HG03439 (cell line): ENCODE measurements around the gene ERCC6L2.

Experiments used
- ATAC-seq: cut with Tn5 transposase; IDR thresholded peaks from one replicate; pipeline ENCODE4 v1.9.1; 2021; ENCODE audit warnings: mild to moderate bottlenecking, moderate library complexity; ENCODE audit not compliant: unreplicated experiment

The ERCC6L2 gene

DNA sequence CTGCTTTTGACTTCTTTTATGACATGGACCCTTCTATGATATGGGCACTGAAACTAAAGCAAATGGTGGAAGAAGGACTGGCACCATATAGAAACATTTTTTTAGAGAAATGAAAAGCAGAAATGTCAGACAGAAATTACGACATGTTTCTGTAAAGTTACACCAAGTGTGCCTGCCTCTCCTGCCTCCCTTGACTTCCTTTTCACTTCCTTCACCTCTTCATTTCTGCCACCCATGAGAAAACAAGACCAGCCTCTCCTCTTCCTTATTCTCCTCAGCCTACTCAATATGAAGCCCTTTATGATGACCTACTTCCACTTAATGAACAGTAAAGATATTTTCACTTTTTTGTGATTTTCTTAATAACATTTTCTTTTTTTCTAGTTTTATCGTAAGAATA lies 44.5 kb downstream of the ERCC6L2 start:
- ATAC-seq = no peak

DNA sequence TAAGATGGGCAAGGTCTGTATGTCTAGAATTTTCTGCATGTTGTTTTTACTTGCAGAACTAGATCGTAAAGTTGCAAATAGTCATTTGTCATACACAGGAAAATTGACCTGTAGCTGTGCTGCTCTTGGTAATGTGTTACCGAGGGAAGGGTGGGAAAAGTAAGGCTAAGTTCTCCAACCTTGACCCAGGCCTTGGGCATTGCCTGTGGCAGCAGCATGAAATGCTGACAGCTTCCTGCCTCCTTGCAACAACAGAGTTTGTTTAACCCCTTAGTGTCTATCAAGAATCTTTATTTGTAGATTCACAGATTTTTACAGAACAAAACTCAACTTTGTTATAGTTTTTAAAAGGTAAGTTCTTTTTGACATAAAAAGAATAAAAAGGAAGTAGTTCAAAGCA lies 48.3 kb downstream of the ERCC6L2 start:
- ATAC-seq = no peak

DNA sequence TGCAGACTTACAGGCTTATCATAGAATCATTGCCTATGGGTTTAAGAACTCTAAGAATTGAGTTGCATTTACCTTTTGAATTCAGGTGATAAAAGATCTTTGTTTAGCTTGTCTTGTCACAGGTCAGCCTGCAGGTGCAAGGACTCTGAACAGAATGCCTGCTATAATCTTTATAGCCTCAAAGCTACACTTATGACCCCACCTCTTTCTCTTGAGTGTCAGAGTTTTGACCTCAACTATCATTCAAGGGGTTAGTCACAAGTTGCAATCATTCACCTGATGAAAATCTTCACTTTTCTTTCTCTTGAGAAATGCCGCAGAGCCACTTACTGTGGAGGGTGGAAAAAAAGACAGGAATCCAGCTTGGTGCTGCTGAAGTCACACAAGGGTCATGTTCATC lies 49.5 kb downstream of the ERCC6L2 start:
- ATAC-seq = no peak

DNA sequence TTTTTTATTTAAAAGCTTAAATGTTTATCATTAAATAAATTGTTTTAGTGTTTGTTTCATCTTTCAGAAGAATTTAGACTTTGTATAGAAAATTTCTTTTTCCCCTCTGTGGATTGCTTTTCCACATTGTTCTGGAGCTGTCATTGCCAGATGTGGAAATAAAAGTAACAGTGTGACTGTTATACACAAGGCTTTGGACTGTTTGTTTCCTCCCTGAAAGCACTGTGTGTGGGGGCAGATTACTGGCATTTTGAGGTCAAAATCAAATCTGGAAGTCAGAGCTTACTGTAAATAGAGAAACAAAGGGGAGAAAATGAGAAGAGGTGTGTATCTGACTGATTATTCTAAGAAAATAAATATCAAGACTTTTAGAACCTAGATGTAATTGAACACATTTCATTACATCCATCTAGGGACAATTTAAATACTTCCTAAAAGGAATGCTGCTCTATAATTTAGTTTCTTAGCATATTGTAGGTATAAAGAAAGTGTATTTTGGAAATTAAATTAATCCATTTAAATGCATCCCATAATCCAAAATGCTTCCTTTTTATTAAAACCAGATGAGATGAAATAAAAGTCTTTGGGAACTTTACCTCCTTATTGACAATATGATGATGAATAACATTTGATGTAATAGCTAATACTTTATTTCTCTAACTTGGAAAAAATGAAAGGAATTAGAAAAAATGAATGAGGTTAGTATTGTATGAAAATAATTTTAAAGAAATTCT lies 51.9 kb downstream of the ERCC6L2 start:
- ATAC-seq = no peak

DNA sequence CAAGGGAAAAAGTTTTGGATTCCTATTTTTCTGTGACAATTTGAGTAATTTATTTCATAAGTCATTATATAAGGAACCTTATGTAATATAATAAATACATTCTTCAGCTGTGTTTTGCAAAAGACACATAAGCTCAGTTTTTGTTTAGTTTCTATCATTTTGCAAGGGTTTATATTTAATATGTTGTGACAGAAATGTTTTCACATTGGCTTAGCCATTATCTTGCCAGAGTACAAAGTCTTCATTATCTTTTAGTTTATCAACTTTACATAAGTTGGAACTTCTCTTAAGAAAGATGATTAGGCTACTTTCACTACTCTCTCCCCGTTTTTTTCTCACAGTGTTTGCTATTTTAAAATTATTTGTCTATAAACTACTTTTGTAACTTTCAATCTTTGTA lies 54.8 kb downstream of the ERCC6L2 start:
- no peak for ATAC-seq

DNA sequence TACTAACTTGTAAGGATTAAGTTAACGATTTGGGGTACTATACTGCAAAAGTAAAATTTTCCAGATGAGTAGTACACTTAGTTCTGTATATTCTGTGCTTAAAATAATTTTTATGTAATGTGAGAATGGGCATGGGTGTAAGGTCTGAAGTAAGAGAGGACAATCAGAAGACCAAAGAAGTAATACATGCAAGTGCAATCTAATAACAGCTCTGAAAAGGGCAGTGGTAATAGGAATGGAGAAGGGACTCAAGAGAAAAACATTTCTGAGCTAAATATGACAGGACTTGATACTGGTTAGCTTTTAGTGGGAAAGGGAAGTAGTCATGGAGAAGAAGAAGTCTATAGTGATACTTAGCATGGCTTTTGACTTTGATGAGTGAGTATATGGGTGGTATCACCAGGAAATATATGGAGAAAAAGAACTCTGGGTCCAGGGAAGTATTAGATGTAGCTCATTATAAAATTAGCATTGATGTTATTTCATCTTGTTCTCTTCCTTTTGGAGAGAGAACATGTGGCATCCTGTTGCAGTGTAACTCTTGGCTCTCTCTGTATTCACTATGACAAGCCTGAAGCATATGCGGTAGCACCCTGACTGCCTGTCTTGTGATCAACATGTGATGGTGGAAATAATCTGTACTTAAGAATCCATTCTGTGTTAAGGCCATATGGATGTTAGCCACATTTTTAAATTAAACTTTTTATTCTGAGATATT lies 60.5 kb downstream of the ERCC6L2 start:
- ATAC-seq = no peak

DNA sequence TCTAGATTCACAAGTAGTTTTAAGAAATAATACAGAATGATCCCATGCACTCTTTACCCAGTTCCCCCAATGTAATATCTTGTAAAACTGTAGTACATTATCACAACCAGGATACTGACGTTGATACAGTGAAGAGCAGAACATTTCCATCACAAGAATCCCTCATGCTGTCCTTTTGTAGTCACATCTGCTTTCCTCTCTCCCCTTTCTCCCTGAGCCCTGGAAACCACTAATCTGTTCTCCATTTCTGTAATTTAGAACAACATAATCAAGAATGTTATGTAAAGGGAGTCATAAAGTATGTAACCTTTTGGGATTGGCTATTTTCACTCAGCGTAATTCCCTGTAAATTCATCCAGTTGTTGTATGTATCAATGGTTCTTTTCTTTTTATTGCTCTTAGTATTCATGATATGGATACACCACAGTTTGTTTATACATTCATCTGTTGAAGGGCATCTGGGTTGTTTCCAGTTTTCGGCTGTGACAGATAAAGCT lies 61.1 kb downstream of the ERCC6L2 start:
- no peak for ATAC-seq

DNA sequence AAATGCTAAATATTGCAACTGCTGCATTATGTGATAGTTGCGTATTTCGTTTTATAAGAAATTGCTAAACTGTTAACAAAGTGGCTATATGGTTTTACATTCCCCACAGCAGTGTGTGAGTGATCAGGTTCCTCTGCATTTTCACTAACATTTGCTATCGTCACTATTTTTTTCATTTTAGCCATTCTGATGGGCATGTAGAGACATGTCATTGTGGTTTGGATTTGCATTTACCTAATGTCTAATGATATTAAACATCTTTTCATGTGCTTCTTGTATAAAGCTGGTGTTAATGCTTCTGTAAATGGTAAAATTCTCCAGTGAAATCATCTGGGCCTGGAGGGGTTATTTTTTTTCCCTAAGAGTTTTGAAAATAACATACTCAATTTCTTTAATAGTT lies 61.6 kb downstream of the ERCC6L2 start:
- ATAC-seq = no peak

DNA sequence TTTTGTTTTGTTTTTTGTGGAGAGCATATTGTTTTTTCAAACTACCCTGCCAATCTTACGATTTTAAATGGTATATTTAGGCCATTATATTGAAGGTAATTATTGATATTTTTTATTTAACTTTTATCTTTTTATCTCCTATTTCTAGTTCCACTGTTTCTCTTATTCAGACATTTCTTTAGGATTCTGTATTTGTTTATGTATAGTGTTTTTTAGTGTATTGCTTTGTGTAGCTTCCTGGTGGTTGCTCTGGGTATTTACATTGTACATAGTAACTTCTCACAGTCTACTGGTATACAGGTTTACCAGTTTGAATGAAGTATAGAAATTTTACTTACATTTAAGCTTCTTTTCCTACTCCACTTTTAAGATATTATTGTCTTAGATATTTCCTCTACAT lies 63.2 kb downstream of the ERCC6L2 start:
- ATAC-seq = no peak

DNA sequence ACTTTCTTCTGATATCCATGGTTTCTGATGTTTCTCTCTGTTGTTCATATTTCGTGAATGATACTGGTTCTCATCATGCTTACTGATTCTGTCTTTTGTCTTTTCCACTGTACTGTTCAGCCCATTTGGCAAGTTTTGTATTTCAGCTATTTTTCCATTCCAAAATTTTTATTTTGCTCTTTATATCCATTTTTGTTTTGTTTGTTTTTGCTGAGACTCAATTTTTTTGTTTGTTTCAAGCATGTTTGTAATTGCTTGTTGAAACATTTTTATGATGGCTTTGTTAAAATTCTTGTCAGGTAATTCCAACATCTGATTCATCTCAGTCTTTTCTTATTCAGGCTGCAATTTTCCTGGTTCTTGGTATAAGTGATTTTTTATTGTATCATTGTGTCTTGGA lies 64.0 kb downstream of the ERCC6L2 start:
- ATAC-seq = no peak

DNA sequence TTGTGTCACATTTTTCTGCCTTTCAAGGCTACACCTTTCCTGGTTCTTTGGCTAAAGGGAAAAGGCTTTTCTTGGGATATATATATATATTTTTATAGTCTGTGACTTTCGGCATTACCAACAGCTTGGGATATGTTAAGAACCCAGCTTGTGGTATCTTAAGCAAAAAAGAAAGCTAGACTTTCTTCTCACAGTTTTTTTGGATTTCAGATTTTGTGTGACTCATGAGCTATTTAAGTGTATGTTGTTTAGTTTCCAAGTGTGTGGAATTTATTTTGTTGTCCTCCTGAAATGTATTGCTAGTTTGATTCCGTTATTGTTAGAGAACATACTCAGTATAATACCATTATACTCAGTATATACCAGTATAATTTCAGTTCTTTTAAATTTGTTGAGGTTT lies 64.8 kb downstream of the ERCC6L2 start:
- ATAC-seq = no peak

DNA sequence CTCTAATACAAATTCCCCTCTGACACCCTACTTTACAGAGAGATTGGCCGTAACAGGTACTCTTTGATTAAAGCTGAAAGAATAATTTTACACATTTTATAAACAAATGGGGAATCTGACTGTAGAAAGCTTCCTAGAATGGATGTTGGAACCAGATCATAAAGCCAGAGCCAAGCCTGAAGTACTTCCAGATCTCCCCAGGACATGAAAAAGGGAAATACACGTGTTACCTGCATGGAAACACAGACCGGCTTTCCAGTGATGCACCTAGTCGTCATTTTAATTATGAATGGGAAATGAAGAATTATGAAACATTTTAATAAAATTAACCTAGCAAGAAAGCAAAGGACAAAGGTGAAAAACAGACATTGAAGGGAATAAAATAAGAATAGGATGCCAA lies 66.5 kb downstream of the ERCC6L2 start:
- no peak for ATAC-seq

DNA sequence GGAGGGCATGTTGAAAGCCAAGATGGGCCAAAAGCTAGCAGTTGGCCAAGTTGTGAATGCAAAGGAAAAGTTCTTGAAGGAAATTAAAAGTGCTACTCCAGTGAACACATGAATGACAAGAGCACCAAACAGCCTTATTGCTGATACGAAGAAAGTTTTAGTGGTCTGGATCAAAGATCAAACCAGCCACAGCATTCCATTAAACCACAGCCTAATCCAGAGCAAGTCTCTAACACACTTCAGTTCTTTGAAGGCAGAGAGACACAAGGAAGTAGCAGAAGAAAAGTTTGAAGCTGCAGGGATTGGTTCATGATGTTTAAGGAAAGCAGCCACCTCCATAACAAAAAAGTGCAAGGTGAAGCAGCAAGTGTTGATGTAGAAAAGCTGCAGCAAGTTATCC lies 71.6 kb downstream of the ERCC6L2 start:
- ATAC-seq = no peak

DNA sequence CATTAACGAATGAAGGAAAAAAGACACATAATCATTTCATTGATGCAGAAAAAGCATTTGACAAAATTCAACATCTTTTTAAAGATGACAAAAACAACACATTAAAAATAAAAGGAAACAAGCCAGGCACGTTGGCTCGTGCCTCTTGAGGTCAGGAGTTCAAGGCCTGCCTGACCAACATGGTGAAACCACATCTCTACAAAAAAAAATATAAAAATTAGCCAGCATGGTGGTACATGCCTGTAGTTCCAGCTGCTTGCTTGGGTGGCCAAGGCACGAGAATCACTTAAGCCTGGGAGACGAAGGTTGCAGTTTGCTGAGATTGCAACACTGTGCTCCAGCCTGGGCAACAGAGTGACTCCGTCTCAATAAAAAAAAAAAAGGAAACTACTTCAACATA lies 77.0 kb downstream of the ERCC6L2 start:
- ATAC-seq = no peak

DNA sequence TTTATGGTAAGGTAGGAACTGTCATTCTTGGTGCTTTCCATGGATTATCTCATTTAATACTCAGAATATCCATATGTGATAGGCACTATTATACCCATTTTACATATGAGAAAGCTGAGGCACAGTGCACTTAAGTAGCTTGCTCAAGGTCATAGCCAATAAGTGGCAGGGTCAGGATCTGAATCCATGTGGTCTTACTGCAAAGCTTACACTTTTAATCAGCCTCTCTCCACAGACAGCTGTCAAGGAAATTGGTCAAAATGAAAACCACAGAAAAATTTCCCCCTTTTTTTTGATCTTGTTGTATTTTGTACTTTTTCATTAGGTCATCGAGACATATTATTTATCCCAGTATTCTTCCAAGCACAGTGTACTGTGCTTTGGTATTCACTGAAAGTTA lies 78.5 kb downstream of the ERCC6L2 start:
- no peak for ATAC-seq

DNA sequence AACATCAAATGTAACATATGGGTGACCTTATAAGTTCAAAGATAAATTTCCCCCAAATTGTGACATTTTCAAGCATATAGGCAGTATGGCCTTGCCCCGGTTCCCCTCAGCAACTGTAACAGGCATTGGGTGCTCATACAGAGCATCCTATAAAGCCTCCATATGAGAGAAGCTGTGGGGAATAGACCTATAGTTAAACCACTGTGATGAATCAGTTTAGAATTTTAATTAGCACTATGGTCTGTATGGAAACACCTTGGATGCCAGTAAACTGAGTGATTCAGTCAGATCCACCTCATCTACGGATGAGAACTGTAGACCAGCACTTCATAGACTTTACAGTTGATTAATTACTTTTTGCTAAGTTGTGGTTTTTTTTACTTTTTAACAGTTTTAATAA lies 79.4 kb downstream of the ERCC6L2 start:
- ATAC-seq = no peak

DNA sequence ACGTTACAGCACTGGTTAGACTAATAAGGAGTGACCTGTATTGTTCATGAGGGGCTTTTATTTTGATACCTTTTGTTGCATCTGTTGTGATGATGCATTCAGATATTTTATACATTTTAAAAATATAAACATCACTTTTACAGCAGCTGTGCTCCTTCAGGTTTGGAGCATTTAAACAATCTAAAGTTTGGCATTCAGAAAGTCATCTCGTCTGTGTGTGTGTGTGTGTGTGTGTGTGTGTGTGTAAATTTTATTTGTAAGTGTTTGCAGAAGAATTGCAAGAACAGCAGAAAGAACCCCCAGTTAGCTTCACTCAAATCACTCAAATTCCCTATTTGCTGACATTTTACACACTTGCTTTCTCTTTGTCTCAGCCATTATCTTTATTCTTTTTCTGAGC lies 87.4 kb downstream of the ERCC6L2 start:
- ATAC-seq = no peak

DNA sequence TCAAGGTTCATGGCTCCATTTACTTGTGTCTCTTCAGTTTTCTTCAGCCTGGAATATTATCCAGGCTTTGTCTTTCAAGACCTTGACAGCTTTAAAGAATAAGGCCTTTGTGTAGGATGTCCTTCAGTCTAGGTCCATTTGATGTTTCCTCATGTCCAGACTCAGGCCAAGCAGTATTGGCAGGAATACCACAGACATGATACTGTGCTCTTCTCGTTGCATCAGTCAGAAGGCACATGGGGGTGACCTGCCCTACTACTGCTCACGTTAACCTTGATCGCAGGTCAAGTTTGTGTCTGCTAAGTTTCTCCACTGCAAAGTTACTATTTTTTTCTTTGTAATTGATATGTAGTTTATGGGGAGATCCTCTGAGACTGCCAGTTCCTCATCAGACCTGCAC lies 88.2 kb downstream of the ERCC6L2 start:
- ATAC-seq = no peak

DNA sequence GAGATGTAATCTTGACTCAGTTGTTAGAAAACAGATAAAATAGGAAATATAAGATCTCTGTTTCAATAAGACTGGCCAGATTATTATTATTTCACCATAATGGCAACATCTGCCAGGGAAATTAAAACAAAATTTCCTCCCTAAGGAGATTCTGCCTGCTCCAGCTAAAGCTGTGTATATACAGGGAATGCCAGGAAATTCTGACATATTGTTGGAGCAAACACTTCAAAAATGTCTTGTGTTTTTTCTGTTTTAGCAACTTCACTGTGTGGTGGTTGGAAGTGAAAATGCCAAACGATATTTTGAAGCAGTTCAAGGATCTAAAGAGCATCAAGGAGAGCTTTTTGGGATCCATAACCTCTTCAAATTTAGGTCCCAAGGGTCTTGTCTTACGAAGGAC lies 90.8 kb downstream of the ERCC6L2 start:
- ATAC-seq = no peak

DNA sequence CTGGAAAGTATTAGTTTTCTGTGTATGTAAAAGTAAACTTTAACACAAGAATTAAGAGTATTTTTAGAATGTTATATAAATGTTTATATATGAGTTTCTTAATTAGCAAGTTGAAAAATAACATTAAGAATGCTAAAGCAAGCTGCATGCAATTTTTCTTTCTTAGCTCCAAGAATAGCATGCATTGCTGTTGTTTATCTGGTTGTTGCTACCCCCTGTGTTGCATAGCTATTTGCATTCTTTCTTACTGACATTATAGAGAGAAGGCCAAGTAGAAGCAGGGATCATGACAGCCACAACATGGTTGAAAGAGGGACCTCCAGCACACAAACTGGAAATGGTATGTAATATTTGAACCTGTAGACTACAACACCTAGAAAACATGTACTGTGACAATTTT lies 94.8 kb downstream of the ERCC6L2 start:
- ATAC-seq = no peak

DNA sequence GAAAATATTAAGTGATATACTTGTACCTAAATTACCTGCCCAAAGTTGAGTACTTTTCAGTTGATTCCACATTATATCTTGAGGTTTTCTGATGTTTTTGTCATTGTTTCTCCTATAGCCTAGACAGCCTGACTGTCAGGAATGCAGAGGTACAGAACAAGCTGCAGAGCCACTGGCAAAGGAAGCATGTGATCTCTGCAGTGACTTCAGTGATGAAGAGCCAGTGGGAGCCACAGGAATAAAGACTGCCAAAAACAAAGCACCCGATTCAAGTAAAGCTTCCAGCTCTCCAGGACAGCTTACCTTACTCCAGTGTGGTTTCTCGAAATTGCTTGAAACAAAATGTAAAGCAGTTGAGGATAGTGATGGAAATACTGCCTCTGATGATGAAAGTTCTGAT lies 96.3 kb downstream of the ERCC6L2 start:
- ATAC-seq = no peak

DNA sequence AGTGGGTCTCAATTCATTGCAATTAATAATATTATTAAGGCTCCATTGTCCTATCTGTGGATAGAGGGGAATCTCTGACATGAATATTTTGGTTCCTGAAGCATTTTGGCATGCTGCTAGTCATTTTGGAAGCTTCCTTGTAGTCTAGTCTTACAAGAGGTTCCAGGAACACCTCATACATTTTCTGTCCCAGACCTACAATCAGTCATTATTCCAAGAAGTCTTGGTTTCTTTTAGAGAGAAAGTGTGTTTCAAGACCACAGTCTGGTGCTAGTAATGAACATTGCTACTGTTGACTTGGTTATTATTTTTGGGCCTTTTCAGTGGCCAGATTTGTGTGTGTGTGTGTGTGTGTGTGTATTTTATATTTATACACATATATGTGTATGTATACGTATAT lies 98.9 kb downstream of the ERCC6L2 start:
- ATAC-seq = no peak

DNA sequence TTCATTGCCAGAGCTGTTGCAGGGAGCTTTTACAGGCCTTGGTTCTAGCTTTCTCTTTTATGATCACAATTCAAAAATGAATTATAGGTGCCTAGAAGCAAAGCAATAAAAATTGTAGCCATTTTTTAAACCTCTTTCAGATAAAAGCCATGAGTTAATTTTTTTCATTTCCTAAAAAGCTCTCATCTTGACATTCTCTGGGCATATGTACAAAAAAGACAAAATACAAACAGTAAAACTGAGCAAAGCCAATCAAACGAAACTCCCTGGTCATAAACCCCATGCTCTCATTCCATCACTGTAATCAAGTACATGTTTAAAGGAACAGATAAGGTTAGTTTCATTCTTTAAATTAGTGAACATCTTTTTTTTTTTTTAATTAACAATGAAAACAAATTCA lies 101.9 kb downstream of the ERCC6L2 start:
- no peak for ATAC-seq
